GM18873 (cell line): ENCODE data around the gene CHRNB2.
"Not testable (repeated sequence)": the region's sequence is repeated elsewhere in the genome, so short reads cannot be mapped to it uniquely, and the experiment has no call there.

ENCODE experiments used
- ATAC-seq: cut with Tn5 transposase; IDR thresholded peaks from one replicate; pipeline ENCODE4 v1.9.1; 2021; ENCODE audit warnings: mild to moderate bottlenecking, moderate library complexity, moderate number of reproducible peaks; ENCODE audit not compliant: unreplicated experiment, low FRiP score

The CHRNB2 gene

DNA sequence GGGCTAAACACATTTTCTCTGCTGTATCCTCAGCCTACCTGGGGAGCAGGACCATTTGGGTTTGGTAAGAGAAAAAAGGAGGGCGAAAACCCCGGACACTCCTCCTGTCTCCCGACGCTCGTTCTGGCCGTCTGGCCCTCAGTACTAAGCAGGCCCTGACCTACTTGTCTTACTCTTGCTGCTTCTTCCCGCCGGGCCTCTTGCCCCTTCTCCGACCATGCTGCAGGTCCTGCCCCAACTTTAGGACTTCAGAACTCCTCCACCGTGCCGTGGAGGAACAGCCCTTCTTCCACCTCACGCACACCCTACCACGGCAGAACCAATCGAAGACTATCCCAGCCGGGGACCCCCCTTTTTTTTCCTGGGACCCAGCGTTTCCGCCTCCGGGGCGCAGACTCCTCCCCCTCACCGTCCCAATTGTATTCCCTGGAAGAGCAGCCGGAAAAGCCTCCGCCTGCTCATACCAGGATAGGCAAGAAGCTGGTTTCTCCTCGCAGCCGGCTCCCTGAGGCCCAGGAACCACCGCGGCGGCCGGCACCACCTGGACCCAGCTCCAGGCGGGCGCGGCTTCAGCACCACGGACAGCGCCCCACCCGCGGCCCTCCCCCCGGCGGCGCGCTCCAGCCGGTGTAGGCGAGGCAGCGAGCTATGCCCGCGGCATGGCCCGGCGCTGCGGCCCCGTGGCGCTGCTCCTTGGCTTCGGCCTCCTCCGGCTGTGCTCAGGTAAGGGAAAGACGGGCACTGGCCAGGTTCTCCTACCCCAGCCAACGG is at the start of gene CHRNB2:
Gene CHRNB2 (plus strand): TSS at position 393 of the 771 bp plus-strand sequence. CDS start 267 bp downstream, at position 660.
- no peak for ATAC-seq

DNA sequence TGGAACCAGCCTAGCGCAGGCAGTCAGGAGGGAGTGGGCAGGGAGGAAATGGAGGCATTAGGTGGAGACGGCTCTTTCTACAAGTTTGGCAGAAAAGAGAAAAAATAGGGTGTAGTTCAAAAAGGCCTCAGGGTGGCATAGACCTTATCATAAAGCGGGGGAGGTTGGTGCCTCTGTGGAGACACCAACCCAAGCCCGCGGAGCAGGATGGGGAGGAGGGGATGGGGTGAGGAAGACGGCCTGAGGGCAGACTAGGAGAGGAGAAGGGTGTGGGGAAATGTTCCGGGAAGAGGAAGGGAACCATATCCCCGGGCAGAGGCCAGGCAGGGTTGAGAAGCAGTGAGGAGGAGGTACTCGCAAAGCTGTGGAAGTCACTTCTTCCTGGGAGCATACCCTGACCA is 48.0 kb upstream of the CHRNB2 start:
- ATAC-seq = no peak

GRCh38 chr1:154520333-154520732 is 47.2 kb upstream of the CHRNB2 start:
- no peak for ATAC-seq

DNA sequence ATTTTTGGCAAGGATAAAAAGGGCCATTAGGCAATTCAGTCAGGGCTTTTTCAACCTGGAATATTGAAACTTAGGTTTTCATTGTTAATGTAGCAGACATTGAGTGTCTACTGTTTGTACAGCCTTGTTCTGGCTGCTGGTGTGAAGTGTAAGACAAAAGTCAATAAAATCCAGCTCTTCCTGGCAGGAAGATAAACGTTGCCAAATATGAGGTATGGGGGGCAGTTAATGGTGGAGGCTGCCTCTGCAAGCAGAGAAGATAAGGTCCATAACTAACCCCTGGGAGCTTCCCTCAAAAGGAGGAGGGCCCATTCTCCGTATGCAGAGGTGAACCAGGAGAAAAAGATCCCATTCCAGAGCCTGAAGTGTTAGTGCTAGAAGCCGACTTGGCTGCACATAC is 45.9 kb upstream of the CHRNB2 start:
- no peak for ATAC-seq

DNA sequence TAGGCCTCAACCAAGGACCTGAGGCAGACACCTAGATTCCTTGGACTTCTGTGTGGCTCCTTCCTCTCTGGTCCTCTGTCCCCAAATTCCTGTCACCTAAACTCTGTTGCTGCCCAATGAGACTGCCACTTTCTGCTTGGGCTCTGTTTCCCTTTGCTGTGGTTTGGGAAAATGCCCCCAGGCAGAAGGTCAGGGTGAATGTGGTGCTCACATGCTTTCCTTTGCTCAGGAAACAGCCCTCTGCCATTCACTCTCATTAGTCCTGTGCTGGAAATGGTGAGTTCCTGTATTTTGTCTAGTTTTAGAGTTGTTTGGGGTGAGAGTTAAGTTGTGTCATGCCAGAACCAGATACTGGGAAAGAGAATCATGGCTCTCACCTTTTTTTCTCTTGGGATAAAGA is 42.7 kb upstream of the CHRNB2 start:
- no peak for ATAC-seq

DNA sequence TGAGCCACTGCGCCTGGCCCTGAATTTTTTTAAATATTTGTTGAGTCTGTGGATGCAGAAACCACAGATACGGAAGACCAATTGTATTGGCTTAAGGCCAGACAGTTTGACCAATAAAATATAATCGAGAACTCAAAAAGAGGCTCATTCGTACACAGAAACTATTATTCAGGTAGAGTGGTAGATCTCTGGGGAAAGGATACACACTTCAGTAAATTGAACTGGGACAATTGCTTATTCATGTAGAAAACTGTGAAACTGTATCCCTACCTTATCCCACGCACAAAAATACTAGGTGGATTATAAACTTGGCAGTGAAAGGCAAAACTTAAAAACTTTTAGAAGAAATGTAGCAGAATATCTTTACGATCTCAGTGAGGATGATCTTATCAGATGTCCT is 40.4 kb upstream of the CHRNB2 start:
- ATAC-seq = no peak

- no peak for ATAC-seq
These were observed 38.3 kb upstream of the CHRNB2 start for GRCh38 chr1:154529308-154529707.

- ATAC-seq = not testable (repeated sequence)
These were observed 35.6 kb upstream of the CHRNB2 start for GRCh38 chr1:154531950-154532349.

DNA sequence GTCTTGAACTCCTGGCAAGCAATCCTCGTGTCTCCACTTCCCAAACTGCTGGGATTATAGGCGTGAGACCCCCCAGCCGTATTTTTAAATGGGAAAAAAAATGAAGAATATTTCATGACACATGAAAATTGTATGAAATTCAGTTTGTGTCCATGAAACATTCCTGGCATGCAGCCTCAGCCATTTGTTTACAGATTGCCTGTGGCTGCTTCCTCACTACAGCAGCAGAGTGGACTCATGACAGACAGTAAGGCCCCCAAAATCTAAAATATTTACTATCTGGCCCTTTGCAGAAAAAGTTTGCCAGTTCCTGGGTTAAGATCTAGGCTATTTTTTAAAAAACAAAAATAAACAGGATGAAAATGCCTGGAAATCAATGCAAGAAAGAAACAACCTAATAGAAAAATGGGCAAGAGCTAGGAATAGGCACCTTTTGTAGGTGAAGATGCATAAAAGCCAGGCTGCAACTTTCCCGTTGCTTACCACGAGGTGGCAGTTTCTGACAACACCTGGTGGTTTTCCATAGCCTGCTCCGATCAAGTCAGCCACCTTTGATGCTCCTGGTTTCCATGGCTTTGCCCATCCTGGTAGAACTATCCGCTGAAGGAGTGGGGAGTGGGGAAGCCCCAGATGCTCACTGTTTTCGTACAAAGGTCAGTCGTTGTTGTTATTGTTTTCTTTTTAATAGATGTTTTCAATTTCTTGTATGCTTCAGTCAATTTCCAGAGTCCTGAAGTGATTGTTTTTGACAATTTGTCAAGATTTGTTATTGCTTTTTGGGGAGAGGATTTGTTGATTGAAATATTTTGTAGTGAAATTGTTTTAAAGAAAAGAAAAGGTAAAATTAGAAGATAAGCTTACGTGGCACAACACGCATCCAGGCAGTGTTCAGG is 33.4 kb upstream of the CHRNB2 start:
- no peak for ATAC-seq

GRCh38 chr1:154536570-154536969 is 31.0 kb upstream of the CHRNB2 start:
- no peak for ATAC-seq

DNA sequence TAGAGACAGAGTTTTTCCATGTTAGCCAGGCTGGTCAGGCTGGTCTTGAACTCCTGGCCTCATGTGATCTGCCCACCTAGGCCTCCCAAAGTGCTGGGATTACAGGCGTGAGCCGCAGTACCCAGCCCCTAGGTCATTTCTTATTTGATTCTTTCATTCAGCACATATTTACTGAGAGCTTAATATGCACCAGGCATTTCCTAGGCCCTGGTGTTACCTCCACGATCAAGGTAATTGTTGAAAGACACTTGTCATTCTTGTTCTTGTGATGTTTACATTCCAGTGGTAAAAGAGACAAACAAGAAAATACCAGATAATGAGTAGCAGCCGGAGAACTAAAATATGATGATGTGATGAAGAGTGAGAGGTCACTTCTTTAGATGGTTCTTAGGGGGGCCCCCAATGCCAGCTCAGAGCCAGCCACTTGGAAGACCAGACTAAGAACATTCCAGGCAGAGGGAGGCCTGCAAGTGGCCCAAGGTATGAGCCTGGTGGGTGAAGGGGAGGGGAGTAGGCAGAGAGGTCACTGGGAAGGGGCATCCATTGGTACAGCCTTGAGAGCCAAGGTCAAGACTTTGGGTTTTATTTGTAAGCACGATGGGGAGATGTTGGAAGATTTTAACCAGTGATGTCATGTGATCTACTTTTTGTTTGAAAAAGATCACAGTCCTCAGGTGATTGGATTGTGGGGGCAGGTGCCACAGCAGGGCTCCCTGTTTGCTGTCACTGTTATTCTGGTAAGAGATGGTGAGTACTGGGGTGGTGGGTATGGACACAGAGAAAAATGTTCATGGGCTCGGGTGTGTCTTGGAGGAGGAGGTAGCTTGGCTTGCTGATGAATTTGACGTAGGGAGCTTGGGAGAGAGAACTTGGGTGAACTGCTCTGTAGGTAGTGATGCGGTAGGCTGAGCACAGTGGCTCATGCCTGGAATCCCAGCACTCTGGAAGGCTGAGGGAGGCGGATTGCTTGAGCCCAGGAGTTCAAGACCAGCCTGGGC is 27.8 kb upstream of the CHRNB2 start:
- ATAC-seq = no peak

DNA sequence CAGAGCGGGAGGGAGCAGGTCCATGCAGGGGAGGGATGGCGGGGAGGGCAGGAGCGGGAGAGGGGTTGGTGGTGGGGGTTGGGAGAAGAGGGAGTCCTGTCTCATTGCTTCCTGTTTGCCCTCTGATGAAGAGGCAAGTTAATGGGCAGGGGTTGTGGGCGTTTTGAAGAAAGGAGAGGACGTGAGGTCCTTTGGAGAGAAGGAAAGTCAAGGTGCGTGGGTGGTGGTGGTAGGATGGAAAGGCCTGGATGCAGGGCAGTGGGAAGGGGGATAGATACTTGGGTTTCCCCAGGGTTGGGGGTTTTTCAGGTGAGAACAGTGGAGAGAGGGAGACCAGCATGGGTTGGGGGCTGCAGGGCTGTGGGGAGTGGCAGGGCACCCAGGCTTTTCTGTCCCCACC is 26.3 kb upstream of the CHRNB2 start:
- ATAC-seq = no peak

- ATAC-seq = no peak
These were observed 21.1 kb upstream of the CHRNB2 start for GRCh38 chr1:154546264-154547063.

GRCh38 chr1:154547105-154547732 is 20.4 kb upstream of the CHRNB2 start:
- ATAC-seq = no peak

GRCh38 chr1:154548028-154548427 is 19.6 kb upstream of the CHRNB2 start:
- no peak for ATAC-seq

DNA sequence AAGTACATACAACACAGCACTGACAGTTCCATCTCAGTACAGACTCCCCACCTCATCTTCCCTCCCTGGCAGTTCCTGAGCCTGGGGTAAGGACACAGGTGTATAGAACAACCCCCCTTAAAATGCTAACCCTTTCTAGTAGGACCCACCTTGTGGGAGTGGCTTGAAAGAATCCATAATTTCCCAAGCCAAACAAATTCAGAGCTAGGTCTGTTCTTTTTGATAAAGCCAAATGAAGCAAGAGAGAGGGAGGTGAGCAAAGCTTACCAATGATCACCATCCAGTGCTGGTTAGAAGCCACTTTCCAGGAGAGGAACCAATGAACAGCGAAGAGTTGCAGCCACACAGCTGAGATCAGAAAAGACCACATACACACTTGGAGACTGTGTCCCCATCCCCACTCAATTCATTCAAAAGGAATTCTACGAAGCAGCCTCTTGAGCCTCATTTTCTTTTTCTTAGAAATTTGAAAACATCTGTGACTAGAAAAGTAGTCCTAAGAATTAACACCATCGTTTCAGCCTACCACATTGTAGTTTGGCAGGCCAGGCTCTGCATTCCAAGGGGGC is 18.3 kb upstream of the CHRNB2 start:
- ATAC-seq = no peak

DNA sequence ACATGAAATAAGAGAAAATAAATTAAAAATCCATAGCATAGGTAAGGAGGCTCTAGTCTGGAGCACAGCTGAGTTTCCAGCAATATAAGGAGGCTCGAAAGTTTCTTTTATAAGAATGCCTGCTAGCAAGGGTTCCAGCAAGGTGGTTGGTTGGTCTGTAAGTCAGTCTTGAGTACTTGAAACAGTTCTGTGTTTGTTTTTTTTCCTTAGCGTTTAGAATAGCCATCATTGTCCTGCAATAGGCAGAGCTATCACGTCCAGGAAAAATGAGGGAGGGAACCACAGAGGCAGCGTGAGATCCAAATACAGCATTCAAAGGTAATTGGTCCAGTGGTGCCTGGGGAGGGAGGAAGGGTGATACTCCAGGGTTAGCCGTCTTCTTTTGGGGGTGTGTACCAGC is 17.5 kb upstream of the CHRNB2 start:
- ATAC-seq = no peak

DNA sequence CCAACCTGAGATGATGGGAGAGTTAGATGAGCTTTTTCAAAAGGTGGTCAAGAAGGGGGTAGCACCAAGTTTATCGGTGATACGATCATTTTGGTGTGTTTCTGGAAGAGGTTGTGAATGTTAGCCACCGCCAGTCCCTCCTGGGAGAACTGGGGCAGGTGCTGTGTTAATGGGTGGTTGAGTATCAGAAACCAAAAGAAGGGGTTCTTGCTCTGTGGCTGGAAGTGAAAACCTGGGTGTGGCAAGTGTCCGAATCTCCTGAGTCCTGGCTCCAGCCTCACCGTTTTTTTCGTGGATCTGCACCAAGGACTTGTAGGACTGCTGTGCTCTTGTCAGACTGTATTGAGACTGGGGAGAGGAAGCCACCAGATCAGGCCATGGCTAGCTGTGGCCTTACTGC is 16.9 kb upstream of the CHRNB2 start:
- no peak for ATAC-seq

DNA sequence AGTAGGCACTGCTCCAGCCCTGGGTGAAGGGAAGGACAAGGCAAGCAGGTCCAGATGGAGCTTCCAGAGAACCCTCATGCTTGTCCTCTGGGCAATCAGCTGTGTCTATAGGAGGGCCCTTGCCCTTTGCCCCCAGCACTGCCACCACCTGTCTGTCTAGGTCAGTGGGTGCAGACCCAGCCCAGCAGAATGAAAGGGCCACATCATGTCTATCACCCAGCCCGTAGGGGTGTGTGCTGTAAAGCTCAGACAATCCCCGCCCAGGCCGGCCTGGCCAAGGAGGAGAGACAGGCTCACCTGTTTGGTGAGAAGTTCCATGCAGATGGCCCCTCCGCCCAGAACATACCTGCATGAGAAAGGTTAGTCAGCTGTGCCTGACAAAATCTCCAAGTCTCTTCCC is 16.1 kb upstream of the CHRNB2 start:
- ATAC-seq = no peak
